Measurements from ENCODE around the gene PSMD11.

Gene PSMD11

GRCh38 chr17:32445497-32445896, 1.2 kb downstream of the PSMD11 start:
- H3K4me2 ChIP-seq (ENCODE audit: low read length) = peak overlapping the region; percentile 77
- no peak overlapping the region for H2AFZ ChIP-seq (ENCODE audit: low read length)
- no peaks in the 10 kb centered on the region for H4K20me1 ChIP-seq (ENCODE audit: insufficient read depth, low read length)
- H3K4me3 ChIP-seq (ENCODE audit: low read depth, low read length, poor library complexity, severe bottlenecking) = peak overlapping the region; percentile 99
- H3K79me2 ChIP-seq (ENCODE audit: insufficient read depth, low read length) = peaks cover 45% of the 10 kb centered on the region
- H3K9me2 ChIP-seq (ENCODE audit: low read depth, low read length) = no peaks in the 10 kb centered on the region
- peak overlapping the region; percentile 97 for H3K9ac ChIP-seq (ENCODE audit: low read length)
- H3K36me3 ChIP-seq (ENCODE audit: insufficient read depth, low read length) = peaks cover 43% of the 10 kb centered on the region
- peaks cover 23% of the 10 kb centered on the region for H3K4me1 ChIP-seq (ENCODE audit: insufficient read depth, low read length, severe bottlenecking)
- H3K27ac ChIP-seq (ENCODE audit: low read depth, low read length, poor library complexity, severe bottlenecking) = no peak overlapping the region
- H3K9me3 ChIP-seq (ENCODE audit: low read length) = no peaks in the 10 kb centered on the region
- H3K27me3 ChIP-seq (ENCODE audit: insufficient read depth, low read length) = no peaks in the 10 kb centered on the region
- no peaks in the 10 kb centered on the region for H3F3A ChIP-seq (ENCODE audit: insufficient read depth, low read length)
- no peak for TF ChIP-seq EZH2 (IDR thresholded peaks at IDR 0.05; ENCODE audit: borderline replicate concordance, low read length)
- no peak for TF ChIP-seq CTCF (IDR thresholded peaks at IDR 0.05; ENCODE audit: low read length)

GRCh38 chr17:32445971-32446370, 1.7 kb downstream of the PSMD11 start:
- H3K4me2 ChIP-seq (ENCODE audit: low read length) = peak overlapping the region; percentile 77
- TF ChIP-seq EZH2 (IDR thresholded peaks at IDR 0.05; ENCODE audit: borderline replicate concordance, low read length) = no peak
- no peak for TF ChIP-seq CTCF (IDR thresholded peaks at IDR 0.05; ENCODE audit: low read length)
- peaks cover 23% of the 10 kb centered on the region for H3K4me1 ChIP-seq (ENCODE audit: insufficient read depth, low read length, severe bottlenecking)
- no peak overlapping the region for H2AFZ ChIP-seq (ENCODE audit: low read length)
- no peaks in the 10 kb centered on the region for H3F3A ChIP-seq (ENCODE audit: insufficient read depth, low read length)
- peaks cover 46% of the 10 kb centered on the region for H3K79me2 ChIP-seq (ENCODE audit: insufficient read depth, low read length)
- no peaks in the 10 kb centered on the region for H3K27me3 ChIP-seq (ENCODE audit: insufficient read depth, low read length)
- peaks cover 48% of the 10 kb centered on the region for H3K36me3 ChIP-seq (ENCODE audit: insufficient read depth, low read length)
- H3K4me3 ChIP-seq (ENCODE audit: low read depth, low read length, poor library complexity, severe bottlenecking) = peak overlapping the region; percentile 99
- H3K9ac ChIP-seq (ENCODE audit: low read length) = peak overlapping the region; percentile 97
- H3K27ac ChIP-seq (ENCODE audit: low read depth, low read length, poor library complexity, severe bottlenecking) = no peak overlapping the region
- no peaks in the 10 kb centered on the region for H4K20me1 ChIP-seq (ENCODE audit: insufficient read depth, low read length)
- no peaks in the 10 kb centered on the region for H3K9me3 ChIP-seq (ENCODE audit: low read length)
- no peaks in the 10 kb centered on the region for H3K9me2 ChIP-seq (ENCODE audit: low read depth, low read length)

- no peak overlapping the region for H2AFZ ChIP-seq (ENCODE audit: low read length)
- H3F3A ChIP-seq (ENCODE audit: insufficient read depth, low read length) = no peaks in the 10 kb centered on the region
- H3K27ac ChIP-seq (ENCODE audit: low read depth, low read length, poor library complexity, severe bottlenecking) = no peak overlapping the region
- peaks cover 50% of the 10 kb centered on the region for H3K79me2 ChIP-seq (ENCODE audit: insufficient read depth, low read length)
- peaks cover 58% of the 10 kb centered on the region for H3K36me3 ChIP-seq (ENCODE audit: insufficient read depth, low read length)
- no peak for TF ChIP-seq EZH2 (IDR thresholded peaks at IDR 0.05; ENCODE audit: borderline replicate concordance, low read length)
- TF ChIP-seq CTCF (IDR thresholded peaks at IDR 0.05; ENCODE audit: low read length) = no peak
- no peak overlapping the region; the same call in 1 of the 2 replicates for H3K4me2 ChIP-seq (ENCODE audit: low read length)
- H3K4me3 ChIP-seq (ENCODE audit: low read depth, low read length, poor library complexity, severe bottlenecking) = no peak overlapping the region
- no peaks in the 10 kb centered on the region for H3K27me3 ChIP-seq (ENCODE audit: insufficient read depth, low read length)
- peaks cover 23% of the 10 kb centered on the region for H3K4me1 ChIP-seq (ENCODE audit: insufficient read depth, low read length, severe bottlenecking)
- no peaks in the 10 kb centered on the region for H3K9me3 ChIP-seq (ENCODE audit: low read length)
- H3K9ac ChIP-seq (ENCODE audit: low read length) = no peak overlapping the region; the same call in 1 of the 2 replicates
- no peaks in the 10 kb centered on the region for H3K9me2 ChIP-seq (ENCODE audit: low read depth, low read length)
- no peaks in the 10 kb centered on the region for H4K20me1 ChIP-seq (ENCODE audit: insufficient read depth, low read length)
Observed at GRCh38 chr17:32446949-32447348, 2.6 kb downstream of the PSMD11 start.

Measured in OCI-LY1 (cell line).